ENCODE measurements around the gene FAXDC2. TPM values are rescaled to one million over a fixed set of nuclear protein-coding genes. Genes with fewer than 3 reads are reported as not detected.

Gene FAXDC2
- total and polyA plus RNA-seq, 10 of the 15 experiments (the other 5 are each of a cell fraction or from before 2014, with no cell fraction given), result 0.13 to 1.8 (median 0.35) TPM

DNA sequence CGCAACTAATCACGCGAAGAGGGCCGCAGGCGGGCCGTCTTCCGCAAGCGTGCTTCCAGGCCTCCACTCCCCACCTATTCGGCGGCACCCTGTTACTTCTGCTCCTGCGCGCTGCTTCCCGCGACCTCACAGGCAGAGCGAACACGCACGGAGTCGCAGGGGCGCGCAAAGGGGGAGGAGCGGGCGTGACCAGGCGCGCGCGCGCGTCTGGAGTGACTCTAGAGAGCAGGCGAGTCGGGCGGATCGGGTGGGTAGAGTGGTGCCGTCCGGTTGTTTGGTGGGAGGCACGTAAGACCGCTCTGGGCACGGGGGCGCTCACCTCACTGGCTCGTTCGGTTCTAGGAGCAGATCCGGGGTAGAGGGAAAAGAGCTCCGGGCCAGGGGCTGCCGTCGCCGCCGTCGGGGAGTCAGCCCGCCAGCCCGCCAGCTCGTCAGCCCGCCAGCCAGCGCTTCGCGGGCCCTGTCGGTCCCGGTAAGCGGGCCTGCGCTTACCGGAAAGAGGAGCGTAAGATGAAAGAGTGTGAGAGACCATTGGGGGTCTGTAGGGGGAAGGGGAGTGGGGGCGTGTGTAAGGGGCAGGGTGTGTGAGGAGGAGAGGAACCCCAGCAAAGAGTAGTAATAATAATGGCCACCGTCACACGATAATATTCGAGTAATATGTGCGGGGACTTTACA is 8.0 kb upstream of the FAXDC2 start, which contains the start of gene CNOT8 (continued):
- TF ChIP-seq, protein P1, sequence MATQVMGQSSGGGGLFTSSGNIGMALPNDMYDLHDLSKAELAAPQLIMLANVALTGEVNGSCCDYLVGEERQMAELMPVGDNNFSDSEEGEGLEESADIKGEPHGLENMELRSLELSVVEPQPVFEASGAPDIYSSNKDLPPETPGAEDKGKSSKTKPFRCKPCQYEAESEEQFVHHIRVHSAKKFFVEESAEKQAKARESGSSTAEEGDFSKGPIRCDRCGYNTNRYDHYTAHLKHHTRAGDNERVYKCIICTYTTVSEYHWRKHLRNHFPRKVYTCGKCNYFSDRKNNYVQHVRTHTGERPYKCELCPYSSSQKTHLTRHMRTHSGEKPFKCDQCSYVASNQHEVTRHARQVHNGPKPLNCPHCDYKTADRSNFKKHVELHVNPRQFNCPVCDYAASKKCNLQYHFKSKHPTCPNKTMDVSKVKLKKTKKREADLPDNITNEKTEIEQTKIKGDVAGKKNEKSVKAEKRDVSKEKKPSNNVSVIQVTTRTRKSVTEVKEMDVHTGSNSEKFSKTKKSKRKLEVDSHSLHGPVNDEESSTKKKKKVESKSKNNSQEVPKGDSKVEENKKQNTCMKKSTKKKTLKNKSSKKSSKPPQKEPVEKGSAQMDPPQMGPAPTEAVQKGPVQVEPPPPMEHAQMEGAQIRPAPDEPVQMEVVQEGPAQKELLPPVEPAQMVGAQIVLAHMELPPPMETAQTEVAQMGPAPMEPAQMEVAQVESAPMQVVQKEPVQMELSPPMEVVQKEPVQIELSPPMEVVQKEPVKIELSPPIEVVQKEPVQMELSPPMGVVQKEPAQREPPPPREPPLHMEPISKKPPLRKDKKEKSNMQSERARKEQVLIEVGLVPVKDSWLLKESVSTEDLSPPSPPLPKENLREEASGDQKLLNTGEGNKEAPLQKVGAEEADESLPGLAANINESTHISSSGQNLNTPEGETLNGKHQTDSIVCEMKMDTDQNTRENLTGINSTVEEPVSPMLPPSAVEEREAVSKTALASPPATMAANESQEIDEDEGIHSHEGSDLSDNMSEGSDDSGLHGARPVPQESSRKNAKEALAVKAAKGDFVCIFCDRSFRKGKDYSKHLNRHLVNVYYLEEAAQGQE (IDR thresholded peaks at IDR 0.05; ENCODE audit: low read depth, low read length), result no peak
- TF ChIP-seq, protein P2, sequence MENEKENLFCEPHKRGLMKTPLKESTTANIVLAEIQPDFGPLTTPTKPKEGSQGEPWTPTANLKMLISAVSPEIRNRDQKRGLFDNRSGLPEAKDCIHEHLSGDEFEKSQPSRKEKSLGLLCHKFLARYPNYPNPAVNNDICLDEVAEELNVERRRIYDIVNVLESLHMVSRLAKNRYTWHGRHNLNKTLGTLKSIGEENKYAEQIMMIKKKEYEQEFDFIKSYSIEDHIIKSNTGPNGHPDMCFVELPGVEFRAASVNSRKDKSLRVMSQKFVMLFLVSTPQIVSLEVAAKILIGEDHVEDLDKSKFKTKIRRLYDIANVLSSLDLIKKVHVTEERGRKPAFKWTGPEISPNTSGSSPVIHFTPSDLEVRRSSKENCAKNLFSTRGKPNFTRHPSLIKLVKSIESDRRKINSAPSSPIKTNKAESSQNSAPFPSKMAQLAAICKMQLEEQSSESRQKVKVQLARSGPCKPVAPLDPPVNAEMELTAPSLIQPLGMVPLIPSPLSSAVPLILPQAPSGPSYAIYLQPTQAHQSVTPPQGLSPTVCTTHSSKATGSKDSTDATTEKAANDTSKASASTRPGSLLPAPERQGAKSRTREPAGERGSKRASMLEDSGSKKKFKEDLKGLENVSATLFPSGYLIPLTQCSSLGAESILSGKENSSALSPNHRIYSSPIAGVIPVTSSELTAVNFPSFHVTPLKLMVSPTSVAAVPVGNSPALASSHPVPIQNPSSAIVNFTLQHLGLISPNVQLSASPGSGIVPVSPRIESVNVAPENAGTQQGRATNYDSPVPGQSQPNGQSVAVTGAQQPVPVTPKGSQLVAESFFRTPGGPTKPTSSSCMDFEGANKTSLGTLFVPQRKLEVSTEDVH (IDR thresholded peaks at IDR 0.05; ENCODE audit: low read depth, partially characterized antibody), result peak; percentile 45
- TF ChIP-seq BACH1 (IDR thresholded peaks at IDR 0.05; ENCODE audit: borderline replicate concordance) (peak; percentile 19; the same call in 1 of the 2 replicates), KAT2A (conservative IDR thresholded peaks at IDR 0.05; ENCODE audit: control insufficient read depth, low read depth, low read length) (no peak), NBN (IDR thresholded peaks at IDR 0.05) (peak; percentile 82), ATF7 (IDR thresholded peaks at IDR 0.05; ENCODE audit: low read depth) (no peak), SMAD5 (IDR thresholded peaks at IDR 0.05; ENCODE audit: low read depth) (peak; percentile 87), RFX5 (IDR thresholded peaks at IDR 0.05; ENCODE audit: low read depth, low read length) (0 out of 2 replicates have a peak, but pooled peaks have one; percentile 11), TARDBP (IDR thresholded peaks at IDR 0.05; ENCODE audit: borderline replicate concordance) (peak; percentile 38; the same call in 1 of the 2 replicates), CREB1 (IDR thresholded peaks at IDR 0.05; ENCODE audit: low read depth) (peak; percentile 66), BHLHE40 (IDR thresholded peaks at IDR 0.05; ENCODE audit: borderline replicate concordance in 1 of 2, low read depth in 2 of 2, low read length in 1 of 2) (peak; percentile 73 to 88; a peak in 3 of 4 replicates), WRNIP1 (IDR thresholded peaks at IDR 0.05; ENCODE audit: borderline replicate concordance, low read depth, low read length) (no peak), IKZF2 (IDR thresholded peaks at IDR 0.05) (0 out of 4 replicates have a peak, but pooled peaks of 1 of the 2 experiments have one; percentile 10)
- TF ChIP-seq, protein P3, sequence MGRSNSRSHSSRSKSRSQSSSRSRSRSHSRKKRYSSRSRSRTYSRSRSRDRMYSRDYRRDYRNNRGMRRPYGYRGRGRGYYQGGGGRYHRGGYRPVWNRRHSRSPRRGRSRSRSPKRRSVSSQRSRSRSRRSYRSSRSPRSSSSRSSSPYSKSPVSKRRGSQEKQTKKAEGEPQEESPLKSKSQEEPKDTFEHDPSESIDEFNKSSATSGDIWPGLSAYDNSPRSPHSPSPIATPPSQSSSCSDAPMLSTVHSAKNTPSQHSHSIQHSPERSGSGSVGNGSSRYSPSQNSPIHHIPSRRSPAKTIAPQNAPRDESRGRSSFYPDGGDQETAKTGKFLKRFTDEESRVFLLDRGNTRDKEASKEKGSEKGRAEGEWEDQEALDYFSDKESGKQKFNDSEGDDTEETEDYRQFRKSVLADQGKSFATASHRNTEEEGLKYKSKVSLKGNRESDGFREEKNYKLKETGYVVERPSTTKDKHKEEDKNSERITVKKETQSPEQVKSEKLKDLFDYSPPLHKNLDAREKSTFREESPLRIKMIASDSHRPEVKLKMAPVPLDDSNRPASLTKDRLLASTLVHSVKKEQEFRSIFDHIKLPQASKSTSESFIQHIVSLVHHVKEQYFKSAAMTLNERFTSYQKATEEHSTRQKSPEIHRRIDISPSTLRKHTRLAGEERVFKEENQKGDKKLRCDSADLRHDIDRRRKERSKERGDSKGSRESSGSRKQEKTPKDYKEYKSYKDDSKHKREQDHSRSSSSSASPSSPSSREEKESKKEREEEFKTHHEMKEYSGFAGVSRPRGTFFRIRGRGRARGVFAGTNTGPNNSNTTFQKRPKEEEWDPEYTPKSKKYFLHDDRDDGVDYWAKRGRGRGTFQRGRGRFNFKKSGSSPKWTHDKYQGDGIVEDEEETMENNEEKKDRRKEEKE (IDR thresholded peaks at IDR 0.05), result no peak
- TF ChIP-seq, protein P4, sequence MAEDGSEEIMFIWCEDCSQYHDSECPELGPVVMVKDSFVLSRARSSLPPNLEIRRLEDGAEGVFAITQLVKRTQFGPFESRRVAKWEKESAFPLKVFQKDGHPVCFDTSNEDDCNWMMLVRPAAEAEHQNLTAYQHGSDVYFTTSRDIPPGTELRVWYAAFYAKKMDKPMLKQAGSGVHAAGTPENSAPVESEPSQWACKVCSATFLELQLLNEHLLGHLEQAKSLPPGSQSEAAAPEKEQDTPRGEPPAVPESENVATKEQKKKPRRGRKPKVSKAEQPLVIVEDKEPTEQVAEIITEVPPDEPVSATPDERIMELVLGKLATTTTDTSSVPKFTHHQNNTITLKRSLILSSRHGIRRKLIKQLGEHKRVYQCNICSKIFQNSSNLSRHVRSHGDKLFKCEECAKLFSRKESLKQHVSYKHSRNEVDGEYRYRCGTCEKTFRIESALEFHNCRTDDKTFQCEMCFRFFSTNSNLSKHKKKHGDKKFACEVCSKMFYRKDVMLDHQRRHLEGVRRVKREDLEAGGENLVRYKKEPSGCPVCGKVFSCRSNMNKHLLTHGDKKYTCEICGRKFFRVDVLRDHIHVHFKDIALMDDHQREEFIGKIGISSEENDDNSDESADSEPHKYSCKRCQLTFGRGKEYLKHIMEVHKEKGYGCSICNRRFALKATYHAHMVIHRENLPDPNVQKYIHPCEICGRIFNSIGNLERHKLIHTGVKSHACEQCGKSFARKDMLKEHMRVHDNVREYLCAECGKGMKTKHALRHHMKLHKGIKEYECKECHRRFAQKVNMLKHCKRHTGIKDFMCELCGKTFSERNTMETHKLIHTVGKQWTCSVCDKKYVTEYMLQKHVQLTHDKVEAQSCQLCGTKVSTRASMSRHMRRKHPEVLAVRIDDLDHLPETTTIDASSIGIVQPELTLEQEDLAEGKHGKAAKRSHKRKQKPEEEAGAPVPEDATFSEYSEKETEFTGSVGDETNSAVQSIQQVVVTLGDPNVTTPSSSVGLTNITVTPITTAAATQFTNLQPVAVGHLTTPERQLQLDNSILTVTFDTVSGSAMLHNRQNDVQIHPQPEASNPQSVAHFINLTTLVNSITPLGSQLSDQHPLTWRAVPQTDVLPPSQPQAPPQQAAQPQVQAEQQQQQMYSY (CRISPR knock-in tag; IDR thresholded peaks at IDR 0.05), result no peak
- TF ChIP-seq, protein P5, sequence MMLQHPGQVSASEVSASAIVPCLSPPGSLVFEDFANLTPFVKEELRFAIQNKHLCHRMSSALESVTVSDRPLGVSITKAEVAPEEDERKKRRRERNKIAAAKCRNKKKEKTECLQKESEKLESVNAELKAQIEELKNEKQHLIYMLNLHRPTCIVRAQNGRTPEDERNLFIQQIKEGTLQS (IDR thresholded peaks at IDR 0.05; ENCODE audit: borderline replicate concordance, extremely low read depth, low read depth, low read length), result no peak
